ENCODE results near the gene CNOT8. TPM values are rescaled to one million over a fixed set of nuclear protein-coding genes. Genes with fewer than 3 reads are reported as not detected.

Gene CNOT8
- total RNA-seq: 10 to 100 TPM; 31.3 to 38.6 TPM

DNA sequence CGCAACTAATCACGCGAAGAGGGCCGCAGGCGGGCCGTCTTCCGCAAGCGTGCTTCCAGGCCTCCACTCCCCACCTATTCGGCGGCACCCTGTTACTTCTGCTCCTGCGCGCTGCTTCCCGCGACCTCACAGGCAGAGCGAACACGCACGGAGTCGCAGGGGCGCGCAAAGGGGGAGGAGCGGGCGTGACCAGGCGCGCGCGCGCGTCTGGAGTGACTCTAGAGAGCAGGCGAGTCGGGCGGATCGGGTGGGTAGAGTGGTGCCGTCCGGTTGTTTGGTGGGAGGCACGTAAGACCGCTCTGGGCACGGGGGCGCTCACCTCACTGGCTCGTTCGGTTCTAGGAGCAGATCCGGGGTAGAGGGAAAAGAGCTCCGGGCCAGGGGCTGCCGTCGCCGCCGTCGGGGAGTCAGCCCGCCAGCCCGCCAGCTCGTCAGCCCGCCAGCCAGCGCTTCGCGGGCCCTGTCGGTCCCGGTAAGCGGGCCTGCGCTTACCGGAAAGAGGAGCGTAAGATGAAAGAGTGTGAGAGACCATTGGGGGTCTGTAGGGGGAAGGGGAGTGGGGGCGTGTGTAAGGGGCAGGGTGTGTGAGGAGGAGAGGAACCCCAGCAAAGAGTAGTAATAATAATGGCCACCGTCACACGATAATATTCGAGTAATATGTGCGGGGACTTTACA is at the start of gene CNOT8:
CNOT8 (plus strand) TSS at position 331 of the 675 bp plus-strand sequence. CDS start 4,652 bp downstream, outside the sequence.

DNA sequence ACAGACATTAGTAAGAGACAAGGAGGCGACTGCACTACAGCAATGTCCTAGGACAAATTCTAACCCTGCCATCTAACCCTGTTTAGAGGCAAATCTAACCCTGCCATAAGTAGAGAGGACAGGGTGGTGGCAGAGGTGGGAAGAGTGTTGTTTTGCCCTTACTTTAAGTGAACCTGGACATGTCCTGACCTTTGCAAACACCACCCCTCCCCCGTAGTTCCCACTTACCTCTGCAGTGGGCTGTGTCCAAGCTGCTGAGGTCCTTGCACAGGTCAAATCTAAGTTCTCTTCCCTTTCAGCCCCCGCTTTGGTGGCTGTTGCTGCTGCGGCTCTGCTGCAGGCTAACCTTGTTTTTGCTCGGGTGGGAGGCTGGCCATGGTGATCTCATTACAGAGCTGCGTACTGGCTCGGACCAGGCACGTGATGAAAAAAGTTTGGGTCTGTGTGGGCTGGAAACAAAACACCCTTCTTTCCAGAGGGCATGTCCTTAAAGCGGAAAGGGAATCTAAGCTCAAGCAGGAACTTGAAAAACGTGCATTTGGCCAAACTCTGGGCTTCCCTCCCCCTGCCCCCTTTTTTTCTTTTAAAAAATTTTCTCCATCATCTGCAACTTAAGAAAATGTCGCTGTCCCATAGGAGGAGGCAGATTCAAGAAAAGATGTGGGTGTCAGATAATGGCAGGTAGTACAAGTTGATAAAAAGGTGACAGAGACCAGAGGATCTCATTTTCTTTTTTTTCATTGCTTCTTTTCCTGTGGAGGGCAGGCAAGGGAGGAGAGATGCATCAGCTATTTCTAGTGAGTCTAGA is 8.0 kb upstream of the CNOT8 start, which contains the start of gene FAXDC2:
FAXDC2 (minus strand) TSS at position 349 of the 808 bp plus-strand sequence. CDS start 12,425 bp downstream, outside the sequence.

Small RNA genes within 50 kb of the gene (small RNA-seq; reads per million reads assigned to genes)
- gene MIR378H: 0 reads per million in 2 donors

Other genes starting within 250 kb of the CNOT8 start
- 100 to 1,000 TPM; 119 to 141 TPM for gene LARP1, start 103.2 kb upstream of the CNOT8 start, total RNA-seq
- gene FAXDC2, start 8.0 kb upstream of the CNOT8 start, total RNA-seq: 10 to 100 TPM in 1 of 2 donors, 1 to 10 TPM in 1; 3.0 to 18.2 TPM
- gene GEMIN5, start 79.6 kb downstream of the CNOT8 start, total RNA-seq: 10 to 100 TPM in 1 of 2 donors, 1 to 10 TPM in 1; 10.0 to 25.6 TPM
- gene MRPL22, start 82.4 kb downstream of the CNOT8 start, total RNA-seq: 10 to 100 TPM; 22.7 to 34.6 TPM
- gene KIF4B, start 155.1 kb downstream of the CNOT8 start, total RNA-seq: not detected